Measurements from ENCODE around the gene NAP1L1. TPM values are rescaled to one million over a fixed set of nuclear protein-coding genes. Genes with fewer than 3 reads are reported as not detected.
"Not testable (repeated sequence)": the region's sequence is repeated elsewhere in the genome, so short reads cannot be mapped to it uniquely, and the experiment has no call there.

NAP1L1 gene
- total RNA-seq, 2 experiments from 2014 or later, result 460 to 538 TPM

DNA sequence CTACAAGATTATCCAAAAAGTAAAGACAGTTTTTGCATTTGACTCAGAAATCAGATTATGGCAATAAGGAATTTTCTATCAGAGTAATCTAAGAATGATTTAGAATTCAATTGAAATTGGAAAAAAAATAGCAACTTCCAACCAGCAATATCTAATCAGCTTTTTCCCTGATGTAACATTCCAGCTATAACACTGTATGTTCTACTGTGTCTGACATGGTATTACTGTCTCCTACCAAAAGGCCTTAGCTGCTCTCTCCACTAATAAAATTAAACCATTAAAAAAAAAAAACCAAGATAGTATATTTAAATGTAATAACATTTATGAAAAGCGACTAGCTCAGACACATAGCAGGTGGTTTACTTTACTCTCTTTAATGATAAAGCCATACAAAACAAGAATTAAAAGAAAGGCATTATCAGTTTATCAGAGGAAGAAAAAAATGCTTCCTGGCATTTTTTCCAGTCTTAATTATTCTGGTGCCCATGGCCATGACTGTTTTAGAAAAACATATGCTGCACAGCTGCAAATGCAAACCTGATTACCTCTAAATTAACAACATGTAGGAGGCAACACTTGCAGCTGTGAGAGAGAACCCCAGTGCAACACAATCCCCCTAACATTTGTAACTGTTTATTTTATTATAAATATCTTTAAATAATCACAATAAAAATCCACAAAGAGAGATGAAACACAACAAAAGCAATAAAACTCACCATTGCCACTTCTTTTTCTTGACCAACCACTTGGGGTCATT lies 81.7 kb downstream of the NAP1L1 start:
- ChIA-PET POLR2A (no interaction called here), CTCF (interaction anchor here (1.6 kb wide), 1 partner anchor 76 kb away, joined by 4 read pairs; no protein-coding TSS in a partner anchor)
- Mint-ChIP-seq H3K27me3 (peaks cover 2% of the 10 kb centered on the region), H3K4me1 (no peaks in the 10 kb centered on the region), H3K36me3 (ENCODE audit: low read depth) (peaks cover 4% of the 10 kb centered on the region), H3K27ac (no peak overlapping the region), H3K4me3 (no peak overlapping the region), H3K9me3 (peaks cover 7% of the 10 kb centered on the region)
- no peak for DNase-seq

DNA sequence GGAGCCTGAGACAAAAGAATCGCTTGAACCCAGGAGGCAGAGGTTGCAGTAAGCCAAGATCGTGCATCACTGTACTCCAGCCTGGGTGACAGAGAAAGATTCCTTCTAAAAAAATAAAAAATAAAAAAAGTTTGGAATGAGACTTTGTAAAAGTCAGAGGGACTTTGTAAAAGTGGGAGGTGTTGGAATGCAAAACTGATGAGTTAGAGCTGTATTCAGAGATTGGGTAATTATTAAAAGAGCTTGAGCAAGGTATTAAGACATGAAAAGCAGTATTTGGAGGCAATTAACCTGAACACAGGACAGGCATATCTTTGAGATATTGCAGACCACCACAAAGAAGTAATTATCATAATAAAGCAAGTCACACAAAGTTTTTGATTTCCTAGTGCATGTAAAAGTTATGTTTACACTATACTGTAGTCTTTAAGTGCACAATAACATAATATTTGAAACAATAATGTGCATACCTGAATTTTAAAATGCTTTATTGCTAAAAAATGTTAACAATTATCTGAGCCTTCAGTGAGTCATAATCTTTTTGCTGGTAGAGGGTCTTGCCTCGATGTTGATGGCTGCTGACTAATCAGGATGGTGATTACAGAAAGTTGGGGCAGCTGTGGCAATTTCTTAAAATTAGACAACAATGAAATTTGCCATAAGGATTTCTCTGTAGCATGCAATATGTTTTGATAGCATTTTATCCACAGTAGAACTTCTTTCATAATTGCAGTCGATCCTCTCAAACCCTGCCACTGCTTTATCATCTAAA lies 86.0 kb downstream of the NAP1L1 start:
- Mint-ChIP-seq H3K36me3 (ENCODE audit: low read depth) (peaks cover 1% of the 10 kb centered on the region), H3K9me3 (no peaks in the 10 kb centered on the region), H3K27me3 (no peaks in the 10 kb centered on the region), H3K4me1 (peaks cover 9% of the 10 kb centered on the region), H3K4me3 (no peak overlapping the region), H3K27ac (no peak overlapping the region)
- ChIA-PET CTCF (no interaction called here), POLR2A (no interaction called here)
- no peak for DNase-seq

GRCh38 chr12:75997658-75998057 lies 86.8 kb downstream of the NAP1L1 start:
- no peak overlapping the region for H3K4me3 Mint-ChIP-seq
- ChIA-PET CTCF (interaction anchor here (1.7 kb wide), 1 partner anchor 8 kb away, joined by 4 read pairs; no protein-coding TSS in a partner anchor), POLR2A (no interaction called here)
- no peaks in the 10 kb centered on the region for H3K9me3 Mint-ChIP-seq
- H3K4me1 Mint-ChIP-seq, result peaks cover 9% of the 10 kb centered on the region
- H3K27ac Mint-ChIP-seq, result no peak overlapping the region
- H3K36me3 Mint-ChIP-seq (ENCODE audit: low read depth), result peaks cover 1% of the 10 kb centered on the region
- no peaks in the 10 kb centered on the region for H3K27me3 Mint-ChIP-seq
- no peak for DNase-seq

GRCh38 chr12:75996861-75997447 lies 87.5 kb downstream of the NAP1L1 start:
- no peak for DNase-seq
- POLR2A ChIA-PET, result no interaction called here
- H3K27ac Mint-ChIP-seq, result no peak overlapping the region
- CTCF ChIA-PET, result interaction anchor here (0.8 to 1.7 kb wide), 3 partner anchors 9 to 16 kb away, joined by 3 to 4 read pairs (median 3); no protein-coding TSS in a partner anchor
- no peaks in the 10 kb centered on the region for H3K9me3 Mint-ChIP-seq
- peaks cover 9% of the 10 kb centered on the region for H3K4me1 Mint-ChIP-seq
- H3K4me3 Mint-ChIP-seq, result no peak overlapping the region
- H3K27me3 Mint-ChIP-seq, result no peaks in the 10 kb centered on the region
- peaks cover 1% of the 10 kb centered on the region for H3K36me3 Mint-ChIP-seq (ENCODE audit: low read depth)

- DNase-seq, result no peak
- peaks cover 9% of the 10 kb centered on the region for H3K4me1 Mint-ChIP-seq
- H3K36me3 Mint-ChIP-seq (ENCODE audit: low read depth), result peaks cover 1% of the 10 kb centered on the region
- ChIA-PET CTCF (interaction anchor here (2.6 kb wide), 1 partner anchor 14 kb away, joined by 9 read pairs; no protein-coding TSS in a partner anchor), POLR2A (no interaction called here)
- no peaks in the 10 kb centered on the region for H3K9me3 Mint-ChIP-seq
- H3K4me3 Mint-ChIP-seq, result no peak overlapping the region
- no peak overlapping the region for H3K27ac Mint-ChIP-seq
- no peaks in the 10 kb centered on the region for H3K27me3 Mint-ChIP-seq
Observed at GRCh38 chr12:75995691-75996090, 88.8 kb downstream of the NAP1L1 start.

DNA sequence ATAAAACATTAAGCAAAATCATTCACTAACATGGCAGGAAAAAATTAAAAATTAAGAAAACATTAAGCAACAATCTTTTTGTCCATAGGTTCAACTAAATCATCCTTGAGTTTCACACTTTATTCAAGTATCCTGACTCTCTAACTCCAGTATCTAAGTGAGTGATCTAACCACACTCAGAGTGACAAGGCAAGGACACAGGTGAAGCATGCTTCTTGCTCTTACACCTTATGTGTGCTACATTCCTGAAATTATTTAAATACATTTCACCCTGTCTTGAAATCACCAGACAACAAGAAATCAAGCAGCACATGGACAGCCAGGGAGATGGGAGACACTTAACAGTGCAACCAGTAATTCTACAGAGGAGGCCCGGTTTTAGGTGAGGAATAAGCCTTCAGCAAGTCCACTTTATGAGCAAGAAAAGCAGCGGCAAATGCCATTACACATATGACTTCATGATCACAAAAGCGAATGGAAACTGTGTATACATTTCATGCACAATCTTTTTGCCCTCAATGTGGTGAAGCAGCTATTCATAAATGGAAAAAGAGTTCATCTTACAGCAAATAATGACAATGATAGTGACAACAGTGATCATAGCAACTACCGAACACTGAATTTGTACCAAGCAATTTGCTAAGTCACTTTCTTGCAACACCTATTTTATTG lies 90.3 kb downstream of the NAP1L1 start:
- POLR2A ChIA-PET, result no interaction called here
- Mint-ChIP-seq H3K4me3 (no peak overlapping the region), H3K36me3 (ENCODE audit: low read depth) (peaks cover 6% of the 10 kb centered on the region), H3K27me3 (no peaks in the 10 kb centered on the region), H3K9me3 (peaks cover 5% of the 10 kb centered on the region), H3K4me1 (peaks cover 9% of the 10 kb centered on the region), H3K27ac (no peak overlapping the region)
- DNase-seq, result no peak
- CTCF ChIA-PET, result interaction anchor here (0.9 to 2.6 kb wide), 2 partner anchors 12 to 14 kb away, joined by 3 to 9 read pairs; no protein-coding TSS in a partner anchor

GRCh38 chr12:75991753-75992152 lies 92.7 kb downstream of the NAP1L1 start:
- CTCF ChIA-PET, result interaction anchor here (1.1 to 1.8 kb wide), 2 partner anchors 11 to 13 kb away, joined by 3 to 5 read pairs; no protein-coding TSS in a partner anchor
- H3K36me3 Mint-ChIP-seq (ENCODE audit: low read depth), result peaks cover 14% of the 10 kb centered on the region
- no peaks in the 10 kb centered on the region for H3K27me3 Mint-ChIP-seq
- H3K9me3 Mint-ChIP-seq, result peaks cover 15% of the 10 kb centered on the region
- H3K27ac Mint-ChIP-seq, result no peak overlapping the region
- H3K4me1 Mint-ChIP-seq, result peaks cover 9% of the 10 kb centered on the region
- no peak for DNase-seq
- no peak overlapping the region for H3K4me3 Mint-ChIP-seq
- POLR2A ChIA-PET, result no interaction called here

DNA sequence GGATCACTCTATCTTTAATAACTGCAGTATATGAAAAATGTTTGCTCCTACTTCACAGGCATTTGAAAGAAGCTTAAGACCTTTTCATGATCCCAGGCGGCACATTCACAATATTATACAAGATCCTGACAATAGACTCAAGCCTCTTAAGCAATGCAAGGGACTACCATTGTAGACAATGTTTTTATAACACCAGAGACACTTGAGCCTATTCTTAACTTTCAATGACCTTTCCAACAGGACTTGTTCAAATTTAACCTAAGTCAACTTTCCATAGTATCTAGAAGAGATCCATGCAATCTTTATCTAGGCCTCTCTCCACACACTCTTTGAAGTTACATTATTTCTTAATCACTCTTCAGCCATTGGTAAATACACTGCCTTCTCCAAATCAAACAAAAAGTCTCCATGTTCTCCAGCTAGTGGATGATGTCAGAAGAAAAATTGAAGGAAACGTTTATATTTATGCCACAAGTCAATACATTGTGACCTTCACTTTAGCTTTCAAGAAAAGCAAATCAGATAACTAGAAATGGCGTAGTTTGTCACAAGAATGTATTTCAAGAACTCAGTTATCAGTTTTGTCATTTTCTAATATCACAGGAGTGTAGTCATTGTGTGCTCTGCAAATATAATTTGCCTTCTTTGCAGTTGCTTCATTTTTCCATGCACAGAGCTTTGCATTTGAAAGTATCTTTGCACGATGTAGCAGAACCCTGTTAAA lies 94.1 kb downstream of the NAP1L1 start:
- Mint-ChIP-seq H3K4me3 (no peak overlapping the region), H3K4me1 (peaks cover 12% of the 10 kb centered on the region), H3K36me3 (ENCODE audit: low read depth) (peaks cover 14% of the 10 kb centered on the region), H3K9me3 (peaks cover 15% of the 10 kb centered on the region), H3K27me3 (no peaks in the 10 kb centered on the region), H3K27ac (no peak overlapping the region)
- no peak for DNase-seq
- ChIA-PET CTCF (interaction anchor here (0.9 kb wide), 2 partner anchors 10 to 12 kb away, joined by 4 read pairs; no protein-coding TSS in a partner anchor), POLR2A (no interaction called here)

- H3K4me3 Mint-ChIP-seq, H3K27me3 Mint-ChIP-seq, POLR2A ChIA-PET, H3K27ac Mint-ChIP-seq, DNase-seq: not testable (repeated sequence)
- CTCF ChIA-PET, result interaction anchor here (1.8 kb wide), 1 partner anchor 24 kb away, joined by 5 read pairs; no protein-coding TSS in a partner anchor
- Mint-ChIP-seq H3K4me1 (peaks cover 23% of the 10 kb centered on the region), H3K36me3 (ENCODE audit: low read depth) (peaks cover 15% of the 10 kb centered on the region), H3K9me3 (peaks cover 15% of the 10 kb centered on the region)
Observed at GRCh38 chr12:75987709-75988108, 96.8 kb downstream of the NAP1L1 start.

Other genes starting within 250 kb of the NAP1L1 start
- 1 to 10 TPM; 3.8 to 3.9 TPM for gene PHLDA1, start 52.9 kb downstream of the NAP1L1 start, total RNA-seq